Measurements from ENCODE around the gene POU2F1. TPM values are rescaled to one million over a fixed set of nuclear protein-coding genes. Genes with fewer than 3 reads are reported as not detected.

Gene POU2F1
- total and polyA plus RNA-seq, 2 donors (not counting 3 experiments of a cell fraction or from before 2014, with no cell fraction given): 6.0 to 12.9 TPM

DNA sequence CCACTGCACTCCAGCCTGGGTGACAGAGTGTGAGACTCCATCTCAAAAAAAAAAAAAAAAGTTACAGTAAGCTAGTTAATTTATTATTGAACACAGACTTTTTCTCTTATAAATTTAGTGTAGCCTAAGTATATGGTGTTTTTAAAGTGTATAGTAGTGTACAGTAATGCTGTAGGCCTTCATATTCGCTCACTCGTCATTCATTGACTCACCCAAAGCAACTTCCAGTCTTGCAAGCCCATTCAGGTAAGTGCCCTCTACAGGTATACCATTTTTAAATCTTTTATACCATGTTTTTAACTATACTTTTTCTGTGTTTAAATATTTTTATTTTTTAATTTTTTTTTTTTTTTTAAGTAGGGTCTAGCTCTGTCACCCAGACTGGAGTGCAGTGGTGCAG lies 12.1 kb downstream of the POU2F1 start:
- no TSS peak for BruUV-seq (replicated peaks)
- Histone ChIP-seq H3K27me3 (ENCODE audit: control insufficient read depth in 2 of 2, insufficient read depth in 2 of 2, low read length in 2 of 2) (no peaks in the 10 kb centered on the region), H3K4me1 (ENCODE audit: control insufficient read depth, extremely low read depth, insufficient read depth, low read length) (peaks cover 7% of the 10 kb centered on the region), H3K9me1 (replicated peaks; ENCODE audit: control insufficient read depth, extremely low read depth, insufficient read depth, low read length) (no peaks in the 10 kb centered on the region), H3K36me3 (ENCODE audit: control insufficient read depth in 2 of 2, extremely low read depth in 1 of 2, insufficient read depth in 2 of 2, low read length in 2 of 2) (no peaks in the 10 kb centered on the region), H3K9me3 (replicated peaks; ENCODE audit: control insufficient read depth, insufficient read depth, low read length) (no peaks in the 10 kb centered on the region), H2AFZ (ENCODE audit: low read depth, low read length) (no peak overlapping the region), H4K20me1 (replicated peaks; ENCODE audit: control insufficient read depth, extremely low read depth, insufficient read depth, low read length) (peaks cover 19% of the 10 kb centered on the region), H3K4me2 (ENCODE audit: insufficient read depth, low read length) (no peak overlapping the region), H3K4me3 (replicated peaks in 1 of 3; ENCODE audit: insufficient read depth in 1 of 3, low read depth in 1 of 3, low read length in 3 of 3) (no peak overlapping the region), H3K79me2 (ENCODE audit: control insufficient read depth, insufficient read depth, low read length) (peaks cover 73% of the 10 kb centered on the region), H3K9ac (replicated peaks; ENCODE audit: extremely low read depth, insufficient read depth, low read length) (no peak overlapping the region), H3K27ac (ENCODE audit: insufficient read depth, low read depth, low read length) (no peak overlapping the region)
- TF ChIP-seq GATA2 (IDR thresholded peaks at IDR 0.05; ENCODE audit: insufficient read depth, insufficient read length, low read depth, low read length) (no peak), POLR2AphosphoS5 (IDR thresholded peaks at IDR 0.05; ENCODE audit: insufficient read depth, low read depth, low read length) (no peak), MYC (IDR thresholded peaks at IDR 0.05; ENCODE audit: low read depth, low read length) (no peak), MAX (IDR thresholded peaks at IDR 0.05; ENCODE audit: insufficient read depth, insufficient read length) (no peak), EZH2 (IDR thresholded peaks at IDR 0.05; ENCODE audit: borderline replicate concordance, low read depth, low read length, severe bottlenecking) (no peak)
- FAIRE-seq: no peak
- dilution Hi-C loops (cut with MboI; ENCODE audit: extremely low pct_ligation_motif_present, low sequenced_read_pairs): no loop called here
- CTCF ChIA-PET: interaction anchor here (1.2 to 5.0 kb wide), 3 partner anchors 9 to 322 kb away, joined by 4 to 28 read pairs (median 6); partner anchors contain the start of gene POU2F1
- DNase-seq (ENCODE audit: low read depth, low spot score): no peak
- intact Hi-C loops (cut with micrococcal nuclease): no loop called here
- POLR2A ChIA-PET: interaction anchor here (1.1 kb wide), 1 partner anchor 12 kb away, joined by 3 read pairs; no protein-coding TSS in a partner anchor

DNA sequence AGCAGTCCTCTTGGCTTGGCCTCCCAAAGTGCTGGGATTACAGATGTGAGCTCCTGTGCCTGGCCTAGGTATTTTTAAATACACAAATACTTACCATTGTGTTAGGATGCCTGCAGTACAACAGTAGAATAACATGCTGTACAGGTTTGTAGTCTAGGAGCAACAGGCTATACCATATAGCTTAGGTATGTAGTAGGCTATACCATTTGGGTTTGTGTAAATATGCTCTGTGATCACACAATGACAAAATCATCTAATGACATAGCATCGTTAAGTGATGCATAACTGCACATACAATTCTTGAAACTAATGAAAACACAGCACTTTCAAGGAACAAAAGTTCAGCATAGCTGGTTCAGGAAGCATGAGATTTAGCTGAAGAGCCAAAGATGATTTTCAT lies 12.7 kb downstream of the POU2F1 start:
- Histone ChIP-seq H3K4me1 (ENCODE audit: control insufficient read depth, extremely low read depth, insufficient read depth, low read length) (peaks cover 7% of the 10 kb centered on the region), H4K20me1 (replicated peaks; ENCODE audit: control insufficient read depth, extremely low read depth, insufficient read depth, low read length) (peaks cover 20% of the 10 kb centered on the region), H3K27me3 (ENCODE audit: control insufficient read depth in 2 of 2, insufficient read depth in 2 of 2, low read length in 2 of 2) (no peaks in the 10 kb centered on the region), H2AFZ (ENCODE audit: low read depth, low read length) (no peak overlapping the region), H3K27ac (ENCODE audit: insufficient read depth, low read depth, low read length) (no peak overlapping the region), H3K9me3 (replicated peaks; ENCODE audit: control insufficient read depth, insufficient read depth, low read length) (no peaks in the 10 kb centered on the region), H3K9me1 (replicated peaks; ENCODE audit: control insufficient read depth, extremely low read depth, insufficient read depth, low read length) (no peaks in the 10 kb centered on the region), H3K9ac (replicated peaks; ENCODE audit: extremely low read depth, insufficient read depth, low read length) (no peak overlapping the region), H3K4me2 (ENCODE audit: insufficient read depth, low read length) (no peak overlapping the region), H3K36me3 (ENCODE audit: control insufficient read depth in 2 of 2, extremely low read depth in 1 of 2, insufficient read depth in 2 of 2, low read length in 2 of 2) (no peaks in the 10 kb centered on the region), H3K79me2 (ENCODE audit: control insufficient read depth, insufficient read depth, low read length) (peaks cover 69% of the 10 kb centered on the region), H3K4me3 (replicated peaks in 1 of 3; ENCODE audit: insufficient read depth in 1 of 3, low read depth in 1 of 3, low read length in 3 of 3) (no peak overlapping the region)
- ChIA-PET POLR2A (interaction anchor here (1.1 kb wide), 1 partner anchor 13 kb away, joined by 3 read pairs; no protein-coding TSS in a partner anchor), CTCF (interaction anchor here (0.8 to 5.0 kb wide), 3 partner anchors 9 to 13 kb away, joined by 3 to 28 read pairs (median 6); partner anchors contain the start of gene POU2F1)
- dilution Hi-C loops (cut with MboI; ENCODE audit: extremely low pct_ligation_motif_present, low sequenced_read_pairs) (no loop called here), intact Hi-C loops (cut with micrococcal nuclease) (no loop called here)
- FAIRE-seq: no peak
- BruUV-seq (replicated peaks): no TSS peak
- TF ChIP-seq MAX (IDR thresholded peaks at IDR 0.05; ENCODE audit: insufficient read depth, insufficient read length): no peak
- TF ChIP-seq CTCF (IDR thresholded peaks at IDR 0.05; ENCODE audit: extremely low read depth in 1 of 2, insufficient read depth in 1 of 2, low read depth in 1 of 2, low read length in 2 of 2): no peak
- TF ChIP-seq JUN (IDR thresholded peaks at IDR 0.05; ENCODE audit: borderline replicate concordance, insufficient read depth, insufficient read length, low read depth): no peak
- no peak for TF ChIP-seq POLR2AphosphoS5 (IDR thresholded peaks at IDR 0.05; ENCODE audit: insufficient read depth, low read depth, low read length)
- TF ChIP-seq MYC (IDR thresholded peaks at IDR 0.05; ENCODE audit: low read depth, low read length): no peak
- TF ChIP-seq EZH2 (IDR thresholded peaks at IDR 0.05; ENCODE audit: borderline replicate concordance, low read depth, low read length, severe bottlenecking): no peak
- TF ChIP-seq GATA2 (IDR thresholded peaks at IDR 0.05; ENCODE audit: insufficient read depth, insufficient read length, low read depth, low read length): no peak
- TF ChIP-seq FOS (IDR thresholded peaks at IDR 0.05; ENCODE audit: borderline replicate concordance, insufficient read depth, low read length): no peak
- TF ChIP-seq POLR2A (IDR thresholded peaks at IDR 0.05; ENCODE audit: low read depth, low read length): no peak
- DNase-seq (ENCODE audit: low read depth, low spot score): no peak
